ENCODE results near the gene COL6A1. TPM values are rescaled to one million over a fixed set of nuclear protein-coding genes. Genes with fewer than 3 reads are reported as not detected.

The COL6A1 gene
- total RNA-seq, 1 donor from 2014 or later = 154 TPM

- H3K27ac ChIP-seq (replicated peaks) = no peak overlapping the region
- no peak for DNase-seq
These were observed 37.7 kb upstream of the COL6A1 start for GRCh38 chr21:45943630-45944540.

GRCh38 chr21:45944601-45945000 is 37.0 kb upstream of the COL6A1 start:
- H3K27ac ChIP-seq (replicated peaks) = no peak overlapping the region
- H3K36me3 ChIP-seq = no peaks in the 10 kb centered on the region
- H3K9me3 ChIP-seq (replicated peaks) = no peaks in the 10 kb centered on the region
- H3K27me3 ChIP-seq (ENCODE audit: low read depth) = peaks cover 2% of the 10 kb centered on the region
- no peak overlapping the region for H3K4me3 ChIP-seq
- no peak for TF ChIP-seq CTCF (IDR thresholded peaks at IDR 0.05; ENCODE audit: borderline replicate concordance)
- peaks cover 9% of the 10 kb centered on the region for H3K4me1 ChIP-seq
- no peak for DNase-seq
- intact Hi-C loops (cut with micrococcal nuclease) = no loop called here

More at GRCh38 chr21:45943630-45944540, 37.7 kb upstream of the COL6A1 start:
- no peaks in the 10 kb centered on the region for H3K27me3 ChIP-seq (ENCODE audit: low read depth)
- no peak overlapping the region for H3K4me3 ChIP-seq
- no peak for TF ChIP-seq CTCF (IDR thresholded peaks at IDR 0.05; ENCODE audit: borderline replicate concordance)
- peaks cover 6% of the 10 kb centered on the region for H3K4me1 ChIP-seq
- intact Hi-C loops (cut with micrococcal nuclease) = no loop called here
- no peaks in the 10 kb centered on the region for H3K9me3 ChIP-seq (replicated peaks)
- no peaks in the 10 kb centered on the region for H3K36me3 ChIP-seq

- peaks cover 9% of the 10 kb centered on the region for H3K27me3 ChIP-seq (ENCODE audit: low read depth)
- H3K4me3 ChIP-seq = no peak overlapping the region
- DNase-seq = no peak
- H3K27ac ChIP-seq (replicated peaks) = no peak overlapping the region
- peaks cover 14% of the 10 kb centered on the region for H3K4me1 ChIP-seq
- no peaks in the 10 kb centered on the region for H3K36me3 ChIP-seq
- H3K9me3 ChIP-seq (replicated peaks) = no peaks in the 10 kb centered on the region
- no peak for TF ChIP-seq CTCF (IDR thresholded peaks at IDR 0.05; ENCODE audit: borderline replicate concordance)
- intact Hi-C loops (cut with micrococcal nuclease) = no loop called here
These were observed 36.3 kb upstream of the COL6A1 start for GRCh38 chr21:45945066-45945867.

- Histone ChIP-seq H3K36me3 (no peaks in the 10 kb centered on the region), H3K27ac (replicated peaks) (no peak overlapping the region), H3K27me3 (ENCODE audit: low read depth) (peaks cover 14% of the 10 kb centered on the region), H3K4me3 (no peak overlapping the region), H3K4me1 (peaks cover 18% of the 10 kb centered on the region), H3K9me3 (replicated peaks) (no peaks in the 10 kb centered on the region)
- intact Hi-C loops (cut with micrococcal nuclease) = no loop called here
- DNase-seq = no peak
- no peak for TF ChIP-seq CTCF (IDR thresholded peaks at IDR 0.05; ENCODE audit: borderline replicate concordance)
These were observed 35.7 kb upstream of the COL6A1 start for GRCh38 chr21:45945868-45946210.

- intact Hi-C loops (cut with micrococcal nuclease) = no loop called here
These were observed 34.3 kb upstream of the COL6A1 start for GRCh38 chr21:45947296-45947695.

More at GRCh38 chr21:45947296-45947695, 34.3 kb upstream of the COL6A1 start:
- no peak for DNase-seq
- no peak overlapping the region for H3K4me3 ChIP-seq
- no peak for TF ChIP-seq CTCF (IDR thresholded peaks at IDR 0.05; ENCODE audit: borderline replicate concordance)
- H3K9me3 ChIP-seq (replicated peaks) = no peaks in the 10 kb centered on the region
- H3K27me3 ChIP-seq (ENCODE audit: low read depth) = peaks cover 14% of the 10 kb centered on the region
- H3K27ac ChIP-seq (replicated peaks) = no peak overlapping the region
- peaks cover 23% of the 10 kb centered on the region for H3K4me1 ChIP-seq
- no peaks in the 10 kb centered on the region for H3K36me3 ChIP-seq

All from left ventricle myocardium inferior (tissue), 1 donor.